ENCODE results near the gene MEIOB.

- TF ChIP-seq POLR2A (IDR thresholded peaks at IDR 0.05; ENCODE audit: low read depth, low read length) (no peak), TAF1 (IDR thresholded peaks at IDR 0.05; ENCODE audit: low read depth, low read length) (no peak), POLR2AphosphoS5 (IDR thresholded peaks at IDR 0.05; ENCODE audit: low read depth, low read length) (no peak), PAX5 (IDR thresholded peaks at IDR 0.05; ENCODE audit: insufficient read depth, low read length, severe bottlenecking) (no peak), SPI1 (IDR thresholded peaks at IDR 0.05; ENCODE audit: low read depth, low read length) (no peak), POU2F2 (IDR thresholded peaks at IDR 0.05; ENCODE audit: low read depth, low read length) (no peak)
These were observed 7.5 kb upstream of the MEIOB start for GRCh38 chr16:1879477-1879876.
